HG02852 (cell line): ENCODE data around the gene CAPN15.
"Not testable (repeated sequence)": the region's sequence is repeated elsewhere in the genome, so short reads cannot be mapped to it uniquely, and the experiment has no call there.

Source experiments
- ATAC-seq: cut with Tn5 transposase; IDR thresholded peaks from one replicate; pipeline ENCODE4 v1.9.1; 2021; ENCODE audit warnings: mild to moderate bottlenecking, moderate library complexity; ENCODE audit not compliant: unreplicated experiment

Gene CAPN15

DNA sequence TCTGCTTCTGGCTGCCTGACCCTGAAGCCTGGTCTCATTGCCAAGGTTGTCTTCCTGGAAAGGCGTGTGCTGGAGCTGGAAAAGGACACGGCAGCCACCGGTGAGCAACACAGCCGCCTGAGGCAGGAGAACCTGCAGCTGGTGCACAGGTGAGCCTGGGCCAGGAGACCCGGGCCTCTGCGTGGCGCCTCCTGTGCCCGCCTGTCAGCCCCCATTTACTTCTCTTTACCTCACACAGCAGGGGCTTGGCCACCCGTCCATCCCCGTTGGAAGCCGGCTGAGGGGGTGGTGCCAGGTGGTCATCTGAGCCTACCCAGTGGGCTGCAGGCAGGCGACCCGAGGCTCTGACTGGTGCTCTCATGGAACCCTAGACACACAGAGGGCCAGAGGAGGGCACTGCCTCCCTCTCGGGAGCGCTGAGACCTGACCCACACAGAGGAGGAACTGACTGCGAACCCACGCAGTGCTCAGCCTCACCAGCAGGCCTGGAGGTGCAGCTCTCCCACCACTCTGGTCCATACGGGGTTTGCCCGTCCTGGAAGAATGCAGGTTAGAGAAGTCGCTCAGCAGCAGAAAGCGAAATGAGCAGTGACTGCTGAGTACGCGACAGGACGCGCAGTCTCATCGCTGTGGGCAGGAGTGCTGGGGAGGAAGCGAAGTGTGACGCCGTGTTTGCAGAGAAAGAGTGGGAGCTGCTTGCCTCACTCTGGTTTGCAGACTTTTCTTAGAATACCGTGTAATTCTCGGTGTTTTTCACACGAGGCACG is 21.9 kb upstream of the CAPN15 start:
- no peak for ATAC-seq

DNA sequence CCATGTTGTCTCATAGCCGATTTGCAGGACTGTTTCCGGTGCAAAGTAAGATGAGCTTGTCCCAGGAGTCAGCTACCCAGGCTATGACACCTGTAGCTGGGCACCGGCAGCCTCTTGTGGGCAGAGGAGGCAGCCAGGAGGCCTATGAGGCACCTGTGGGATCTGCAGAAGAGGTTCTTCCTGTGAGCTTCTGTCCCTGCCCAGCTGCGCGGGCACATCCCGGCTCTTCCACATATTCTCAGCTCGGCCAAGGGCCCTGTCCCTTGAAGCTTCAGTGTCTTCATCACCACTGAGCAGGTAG is 21.3 kb upstream of the CAPN15 start:
- no peak for ATAC-seq

GRCh38 chr16:507527-507926 is 20.0 kb upstream of the CAPN15 start:
- not testable (repeated sequence) for ATAC-seq

- ATAC-seq = no peak
These were observed 19.5 kb upstream of the CAPN15 start for GRCh38 chr16:507996-508395.

DNA sequence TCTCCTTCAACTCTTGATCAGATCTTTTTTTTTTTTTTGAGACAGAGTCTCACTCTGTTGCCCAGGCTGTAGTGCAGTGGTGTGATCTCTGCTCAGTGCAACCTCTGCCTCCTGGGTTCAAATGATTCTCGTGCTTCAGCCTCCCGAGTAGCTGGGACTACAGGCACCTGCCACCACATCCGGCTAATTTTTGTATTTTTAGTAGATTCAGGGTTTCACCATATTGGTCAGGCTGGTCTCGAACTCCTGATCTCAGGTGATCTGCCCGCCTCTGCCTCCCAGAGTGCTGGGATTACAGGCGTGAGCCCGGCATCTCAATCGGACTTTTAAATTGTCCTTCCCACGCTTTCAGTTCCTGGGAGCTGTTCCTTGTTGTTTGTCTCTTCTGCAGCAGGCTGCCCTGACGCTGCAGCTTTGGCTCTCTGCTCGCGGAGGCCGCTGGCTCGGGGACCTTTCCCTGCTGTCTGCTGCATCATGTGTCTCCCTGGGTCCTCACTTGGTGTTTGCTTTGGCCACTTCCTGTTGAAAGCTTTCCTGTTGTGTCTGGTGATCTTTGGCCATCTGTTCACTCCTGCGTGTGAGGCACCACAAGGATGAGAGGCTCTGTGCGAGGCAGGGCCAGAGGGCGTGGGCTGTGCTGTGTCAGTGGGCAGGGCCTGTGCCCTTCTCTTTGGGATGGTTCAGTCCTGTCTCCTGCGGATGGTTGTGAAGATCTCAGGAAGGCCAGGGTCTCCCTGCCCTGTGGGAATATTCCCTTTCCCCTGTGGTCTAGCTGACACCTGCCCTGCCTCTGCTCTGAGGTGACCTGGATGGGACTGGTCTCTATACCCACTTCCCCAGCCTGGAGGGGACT is 18.4 kb upstream of the CAPN15 start:
- ATAC-seq = no peak

DNA sequence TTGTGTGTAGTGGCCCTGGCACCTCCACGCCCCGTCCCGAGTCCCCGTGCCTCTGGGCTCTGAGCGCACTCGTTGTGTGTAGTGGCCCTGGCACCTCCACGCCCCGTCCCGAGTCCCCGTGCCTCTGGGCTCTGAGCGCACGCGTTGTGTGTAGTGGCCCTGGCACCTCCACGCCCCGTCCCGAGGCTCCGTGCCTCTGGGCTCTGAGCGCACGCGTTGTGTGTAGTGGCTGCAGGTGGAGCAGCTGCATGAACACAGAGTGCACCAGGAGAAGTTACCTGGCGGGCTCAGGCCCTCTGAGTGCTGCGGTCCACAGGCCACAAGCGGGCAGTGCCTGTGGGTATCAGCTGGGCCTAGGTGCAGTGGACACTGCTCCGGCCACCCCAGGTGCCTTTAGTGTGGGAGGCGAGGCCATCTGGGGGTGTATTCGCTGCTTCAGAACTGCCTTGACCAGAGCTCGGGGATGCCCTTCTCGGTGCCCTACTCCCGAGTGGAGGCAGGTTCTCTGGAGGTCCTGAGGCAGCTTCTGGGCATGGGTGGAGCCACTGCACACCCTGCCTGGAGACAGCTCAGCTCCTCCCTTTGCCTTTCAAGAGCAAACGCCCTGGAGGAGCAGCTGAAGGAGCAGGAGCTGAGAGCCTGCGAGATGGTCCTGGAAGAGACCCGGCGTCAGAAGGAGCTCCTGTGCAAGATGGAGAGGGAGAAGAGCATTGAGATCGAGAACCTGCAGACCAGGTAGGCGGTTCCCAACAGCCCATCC is 17.3 kb upstream of the CAPN15 start:
- ATAC-seq = no peak

- no peak for ATAC-seq
These were observed 14.7 kb upstream of the CAPN15 start for GRCh38 chr16:512802-513201.

DNA sequence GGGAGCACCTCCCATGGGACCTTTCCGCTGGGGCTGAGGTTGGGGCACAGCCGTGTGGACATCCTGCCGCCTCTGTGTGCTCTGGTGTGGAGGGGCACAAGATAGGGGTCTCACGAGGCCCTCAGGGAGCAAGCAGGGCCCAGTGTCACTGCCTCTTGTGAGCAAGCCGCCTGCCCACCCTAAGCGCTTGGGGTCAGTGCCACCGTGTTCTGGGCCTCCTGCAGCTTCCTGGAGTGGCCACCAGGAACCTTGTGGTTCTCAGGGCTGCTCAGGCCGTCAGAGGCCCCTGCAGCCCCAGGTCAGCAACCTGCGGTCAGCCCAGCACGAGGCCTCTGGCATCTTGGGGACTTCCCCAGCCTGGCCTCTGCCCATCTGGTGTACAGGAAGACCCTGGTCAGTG is 13.6 kb upstream of the CAPN15 start:
- ATAC-seq = no peak

DNA sequence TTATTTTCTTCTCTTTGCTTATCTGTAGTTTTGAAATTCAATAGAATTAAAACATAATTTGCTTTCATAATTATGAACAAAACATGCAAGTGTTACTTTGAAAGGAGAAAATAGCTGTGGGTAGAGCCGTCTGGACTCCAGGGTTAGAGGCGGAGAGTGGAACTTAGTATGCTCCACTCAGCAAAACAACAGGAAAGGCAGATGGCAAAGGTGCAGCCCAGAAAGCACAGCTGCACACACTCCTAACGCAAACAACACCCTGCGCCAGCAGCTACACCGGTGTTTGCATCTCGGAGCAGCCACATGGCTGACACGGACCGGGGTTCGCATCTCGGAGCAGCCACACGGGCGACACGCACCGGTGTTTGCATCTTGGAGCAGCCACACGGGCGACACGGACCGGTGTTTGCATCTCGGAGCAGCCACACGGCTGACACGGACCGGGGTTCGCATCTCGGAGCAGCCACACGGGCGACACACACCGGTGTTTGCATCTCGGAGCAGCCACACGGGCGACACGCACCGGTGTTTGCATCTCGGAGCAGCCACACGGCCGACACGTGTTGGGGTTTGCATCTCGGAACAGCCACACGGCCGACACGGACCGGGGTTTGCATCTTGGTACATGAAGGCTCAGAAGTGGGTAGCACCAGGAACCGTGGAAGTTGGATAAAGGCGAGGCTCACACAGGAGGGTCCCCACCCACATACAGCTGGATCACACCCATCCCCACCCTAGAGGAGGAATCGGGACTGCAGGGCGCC is 12.2 kb upstream of the CAPN15 start:
- no peak for ATAC-seq

- ATAC-seq = no peak
These were observed 11.6 kb upstream of the CAPN15 start for GRCh38 chr16:515939-516226.

DNA sequence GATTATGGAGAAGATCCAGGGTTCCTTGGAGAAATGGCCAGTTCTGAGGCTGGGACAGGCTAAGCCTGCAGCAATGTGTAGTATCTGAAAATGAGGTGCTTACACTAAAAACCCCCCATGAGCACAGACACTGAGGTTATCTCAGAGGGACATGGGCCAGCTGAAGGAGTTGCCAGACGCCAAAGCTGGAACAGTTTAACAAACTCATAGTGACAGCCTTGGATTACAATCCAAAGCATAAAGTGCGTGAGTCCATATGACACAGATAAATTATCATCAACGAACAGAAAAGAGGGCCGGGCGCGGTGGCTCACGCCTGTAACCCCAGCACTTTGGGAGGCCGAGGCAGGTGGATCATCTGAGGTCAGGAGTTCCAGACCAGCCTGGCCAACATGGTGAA is 11.2 kb upstream of the CAPN15 start:
- ATAC-seq = no peak

- no peak for ATAC-seq
These were observed 8.7 kb upstream of the CAPN15 start for GRCh38 chr16:518858-519257.

DNA sequence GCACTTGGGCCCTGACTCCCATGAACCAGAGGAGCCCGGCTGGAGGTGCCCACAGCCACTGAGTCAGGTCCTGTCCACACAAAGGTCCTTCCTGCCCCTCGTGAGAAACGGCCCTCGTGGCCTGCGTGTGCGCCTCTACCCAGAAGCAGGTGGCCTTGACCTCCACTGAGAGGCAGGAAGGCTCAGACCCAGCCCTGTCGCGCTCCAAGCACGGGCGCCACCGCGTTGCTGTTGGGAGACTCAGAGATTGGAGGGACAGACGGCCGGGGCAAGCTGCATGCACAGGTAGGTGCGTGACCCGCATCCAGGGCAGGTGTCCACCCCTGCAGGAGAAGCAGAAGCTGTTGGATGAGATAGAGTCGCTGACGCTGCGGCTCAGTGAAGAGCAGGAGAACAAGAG is 8.1 kb upstream of the CAPN15 start:
- ATAC-seq = no peak

- no peak for ATAC-seq
These were observed 7.4 kb upstream of the CAPN15 start for GRCh38 chr16:519841-520687.

- ATAC-seq = no peak
These were observed 6.7 kb upstream of the CAPN15 start for GRCh38 chr16:520847-521246.

DNA sequence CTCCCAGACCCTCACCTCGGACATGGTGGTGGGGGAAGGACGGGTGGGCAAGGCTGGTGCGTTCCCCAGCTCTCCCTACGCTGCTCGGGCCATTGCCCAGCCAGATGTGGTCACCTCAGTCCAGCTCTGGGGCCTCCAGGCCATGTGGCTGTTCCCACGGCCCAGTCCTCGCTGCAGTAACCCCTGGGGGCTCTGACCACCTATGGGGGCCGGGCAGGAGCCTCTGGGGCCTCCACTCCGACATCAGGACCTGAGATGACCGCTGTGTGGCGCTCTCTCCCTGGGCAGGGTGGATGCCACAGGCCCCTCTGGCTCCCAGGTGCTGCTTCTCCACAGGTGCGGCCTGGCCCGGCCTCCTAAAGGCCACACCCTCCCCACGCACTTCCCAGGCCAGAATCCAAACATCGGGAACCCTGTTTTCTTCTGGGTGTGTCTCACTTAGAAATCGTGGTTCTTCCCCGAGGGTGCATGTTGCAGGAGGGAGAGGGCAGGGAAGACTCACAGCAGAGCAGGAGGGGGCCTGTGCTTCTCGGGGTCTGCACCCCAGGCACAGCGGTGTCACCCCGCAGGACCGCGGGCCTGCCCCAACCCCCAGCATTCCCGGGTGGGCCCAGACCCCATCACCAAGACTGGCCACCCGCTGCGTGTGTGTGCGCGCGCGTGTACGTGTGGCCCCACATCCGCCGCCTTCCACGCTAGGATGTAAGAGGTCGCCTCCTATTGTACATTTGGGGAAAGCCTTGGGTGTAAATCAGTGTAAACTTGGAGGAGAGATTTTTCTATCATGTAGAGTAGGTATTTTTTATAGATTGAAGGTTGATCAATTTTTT is 5.9 kb upstream of the CAPN15 start:
- ATAC-seq = no peak

GRCh38 chr16:522320-523096 is 5.0 kb upstream of the CAPN15 start:
- ATAC-seq = no peak

DNA sequence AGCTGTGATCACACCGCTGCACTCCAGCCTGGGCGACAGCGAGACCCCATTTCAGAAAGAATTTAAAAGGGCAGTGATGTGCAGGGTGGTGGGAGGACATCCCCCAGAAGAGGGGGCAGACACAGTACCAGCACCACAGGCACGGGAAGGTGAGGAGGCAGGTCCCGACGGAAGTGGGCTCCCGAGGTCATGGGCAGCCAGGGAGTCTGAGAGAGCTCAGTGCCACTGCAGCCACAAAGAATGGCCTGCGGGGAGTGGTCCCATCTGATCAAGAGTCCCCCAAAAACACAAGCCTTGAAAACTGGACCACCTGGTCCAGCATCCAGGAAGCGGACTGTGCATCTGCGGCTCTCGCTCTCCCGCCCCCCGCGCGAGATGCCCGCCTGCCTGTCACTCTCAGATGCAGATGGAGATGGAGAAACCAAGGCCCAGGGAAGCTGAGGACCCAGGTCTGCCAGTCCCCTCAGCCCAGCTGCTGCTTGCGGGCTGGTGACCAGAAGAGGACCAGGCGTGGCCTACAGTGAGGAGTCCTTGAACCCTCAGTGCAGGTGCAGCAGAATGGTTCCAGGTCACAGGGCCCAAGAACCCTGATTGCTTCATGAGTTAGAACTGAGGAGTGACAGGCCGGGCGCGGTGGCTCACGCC is 4.3 kb upstream of the CAPN15 start:
- ATAC-seq = no peak
